ENCODE data around the gene POLR1A. TPM values are rescaled to one million over a fixed set of nuclear protein-coding genes. Genes with fewer than 3 reads are reported as not detected.

POLR1A gene
- total RNA-seq, 4 donors from 2014 or later = 15.3 to 22.3 (median 19.8) TPM

DNA sequence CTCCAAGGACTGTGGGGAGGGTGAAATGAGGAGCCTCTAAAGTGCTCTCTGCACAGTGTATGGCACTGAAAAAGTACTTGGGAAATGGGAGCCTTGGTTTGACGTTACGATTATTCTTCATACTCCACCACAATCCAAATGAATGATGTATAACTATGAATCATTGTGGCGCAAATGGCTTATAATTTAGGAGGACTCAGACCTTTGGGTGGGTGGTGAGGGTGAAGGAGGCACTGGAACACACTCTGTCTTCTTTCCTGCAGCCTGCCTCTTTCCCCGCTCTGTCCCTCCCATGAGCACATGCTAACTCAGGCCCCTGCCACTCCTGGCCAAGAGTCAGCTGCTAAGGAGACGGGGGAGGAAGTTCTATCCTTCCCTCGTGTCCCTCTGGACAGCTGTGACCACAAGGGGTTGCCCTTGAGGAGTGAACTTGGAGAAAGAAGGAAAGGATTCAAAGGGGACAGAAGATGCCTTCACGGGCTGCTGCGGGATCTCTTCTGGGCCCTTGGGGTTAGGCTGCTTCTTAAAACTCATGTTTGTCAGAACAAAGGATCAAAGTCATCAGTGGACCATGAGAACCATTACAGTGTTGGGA lies 36.5 kb downstream of the POLR1A start:
- H3K27me3 ChIP-seq = no peaks in the 10 kb centered on the region
- 64 to 70% methylated on average over 8 of the region's 8 CpGs for WGBS, 2 donors
- H3K9me3 ChIP-seq = no peaks in the 10 kb centered on the region
- no peak for TF ChIP-seq POLR2A (IDR thresholded peaks at IDR 0.05)
- TF ChIP-seq EP300 (IDR thresholded peaks at IDR 0.05) = no peak
- TF ChIP-seq, protein P1, sequence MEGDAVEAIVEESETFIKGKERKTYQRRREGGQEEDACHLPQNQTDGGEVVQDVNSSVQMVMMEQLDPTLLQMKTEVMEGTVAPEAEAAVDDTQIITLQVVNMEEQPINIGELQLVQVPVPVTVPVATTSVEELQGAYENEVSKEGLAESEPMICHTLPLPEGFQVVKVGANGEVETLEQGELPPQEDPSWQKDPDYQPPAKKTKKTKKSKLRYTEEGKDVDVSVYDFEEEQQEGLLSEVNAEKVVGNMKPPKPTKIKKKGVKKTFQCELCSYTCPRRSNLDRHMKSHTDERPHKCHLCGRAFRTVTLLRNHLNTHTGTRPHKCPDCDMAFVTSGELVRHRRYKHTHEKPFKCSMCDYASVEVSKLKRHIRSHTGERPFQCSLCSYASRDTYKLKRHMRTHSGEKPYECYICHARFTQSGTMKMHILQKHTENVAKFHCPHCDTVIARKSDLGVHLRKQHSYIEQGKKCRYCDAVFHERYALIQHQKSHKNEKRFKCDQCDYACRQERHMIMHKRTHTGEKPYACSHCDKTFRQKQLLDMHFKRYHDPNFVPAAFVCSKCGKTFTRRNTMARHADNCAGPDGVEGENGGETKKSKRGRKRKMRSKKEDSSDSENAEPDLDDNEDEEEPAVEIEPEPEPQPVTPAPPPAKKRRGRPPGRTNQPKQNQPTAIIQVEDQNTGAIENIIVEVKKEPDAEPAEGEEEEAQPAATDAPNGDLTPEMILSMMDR (IDR thresholded peaks at IDR 0.05) = no peak
- DNase-seq (ENCODE audit: low spot score in 2 of 2) = no peak
- no peak overlapping the region for H3K4me3 ChIP-seq
- H3K27ac ChIP-seq = no peak overlapping the region
- H3K4me1 ChIP-seq = peaks cover 0 to 37% (median 14%) of the 10 kb centered on the region in 4 donors
- H3K36me3 ChIP-seq = peaks cover 0 to 66% (median 11%) of the 10 kb centered on the region in 3 donors

- no peaks in the 10 kb centered on the region for H3K27me3 ChIP-seq
- H3K36me3 ChIP-seq = peaks cover 0 to 66% (median 11%) of the 10 kb centered on the region in 3 donors
- WGBS, 2 donors = 94 to 97% methylated on average over 5 of the region's 5 CpGs
- no peak for DNase-seq (ENCODE audit: low spot score in 2 of 2)
- no peak for TF ChIP-seq EP300 (IDR thresholded peaks at IDR 0.05)
- no peak for TF ChIP-seq POLR2A (IDR thresholded peaks at IDR 0.05)
- TF ChIP-seq, protein P1 (IDR thresholded peaks at IDR 0.05) = no peak
- H3K27ac ChIP-seq = no peak overlapping the region
- H3K4me1 ChIP-seq = peaks cover 0 to 35% (median 14%) of the 10 kb centered on the region in 4 donors
- H3K9me3 ChIP-seq = peaks cover 0 to 2% (median 0%) of the 10 kb centered on the region in 4 donors
- no peak overlapping the region for H3K4me3 ChIP-seq
Measured at GRCh38 chr2:86068648-86069047, 37.0 kb downstream of the POLR1A start.

DNA sequence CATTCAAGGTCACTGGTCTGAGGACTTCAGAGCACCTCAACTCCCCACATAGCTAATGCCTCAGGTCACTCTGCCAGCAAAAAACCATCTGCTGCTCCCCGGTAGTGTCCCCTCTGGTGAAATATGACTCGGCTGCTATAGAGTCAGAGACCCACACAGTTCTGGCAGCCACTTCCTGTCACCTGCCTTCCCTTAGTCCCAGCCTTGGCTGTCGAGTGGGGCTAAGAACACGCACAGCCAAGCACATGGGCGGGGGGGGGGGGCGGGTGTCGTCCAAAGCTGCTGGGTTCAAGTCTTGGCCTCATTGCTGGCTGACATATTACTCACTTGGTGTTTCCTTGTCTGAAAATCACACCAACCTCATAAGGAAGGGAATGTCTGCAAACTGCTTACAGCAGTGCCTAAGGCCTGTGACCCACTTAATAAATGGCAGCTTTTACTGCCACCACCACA lies 37.5 kb downstream of the POLR1A start:
- DNase-seq (ENCODE audit: low spot score in 2 of 2) = no peak
- Histone ChIP-seq H3K27ac (no peak overlapping the region), H3K27me3 (no peaks in the 10 kb centered on the region), H3K4me3 (no peak overlapping the region), H3K4me1 (peaks cover 0 to 30% (median 13%) of the 10 kb centered on the region in 4 donors), H3K9me3 (peaks cover 0 to 7% (median 0%) of the 10 kb centered on the region in 4 donors), H3K36me3 (peaks cover 0 to 68% (median 11%) of the 10 kb centered on the region in 3 donors)
- TF ChIP-seq POLR2A (IDR thresholded peaks at IDR 0.05) (no peak), EP300 (IDR thresholded peaks at IDR 0.05) (no peak)
- TF ChIP-seq, protein P1 (IDR thresholded peaks at IDR 0.05) = no peak
- 69 to 73% methylated on average over 7 of the region's 7 CpGs for WGBS, 2 donors

GRCh38 chr2:86066915-86067314 lies 38.8 kb downstream of the POLR1A start:
- Histone ChIP-seq H3K27ac (no peak overlapping the region), H3K36me3 (peaks cover 0 to 79% (median 11%) of the 10 kb centered on the region in 3 donors), H3K27me3 (no peaks in the 10 kb centered on the region), H3K4me1 (peaks cover 0 to 20% (median 3%) of the 10 kb centered on the region in 4 donors), H3K4me3 (no peak overlapping the region), H3K9me3 (peaks cover 0 to 13% (median 0%) of the 10 kb centered on the region in 4 donors)
- no peak for DNase-seq (ENCODE audit: low spot score in 2 of 2)
- TF ChIP-seq POLR2A (IDR thresholded peaks at IDR 0.05) (no peak), EP300 (IDR thresholded peaks at IDR 0.05) (no peak)
- TF ChIP-seq, protein P1 (IDR thresholded peaks at IDR 0.05) = no peak

GRCh38 chr2:86066007-86066578 lies 39.6 kb downstream of the POLR1A start:
- Histone ChIP-seq H3K36me3 (peaks cover 0 to 86% (median 11%) of the 10 kb centered on the region in 3 donors), H3K9me3 (peaks cover 0 to 13% (median 0%) of the 10 kb centered on the region in 4 donors), H3K27ac (peak overlapping the region in 2 of 4 donors; percentile 11 to 62), H3K4me1 (peaks cover 0 to 19% (median 0%) of the 10 kb centered on the region in 4 donors), H3K27me3 (no peaks in the 10 kb centered on the region), H3K4me3 (no peak overlapping the region)
- no peak for DNase-seq (ENCODE audit: low spot score in 2 of 2)
- TF ChIP-seq EP300 (IDR thresholded peaks at IDR 0.05) (no peak), POLR2A (IDR thresholded peaks at IDR 0.05) (no peak)
- TF ChIP-seq, protein P1 (IDR thresholded peaks at IDR 0.05) = no peak
- 91 to 94% methylated on average over 7 of the region's 7 CpGs for WGBS, 2 donors

All from tibial nerve (tissue), 4 donors.